Activated T-cell treated with anti-CD3 and anti-CD28 coated beads for 4 hours (primary cell): ENCODE data around the gene ACO2.
"Not testable (repeated sequence)": the region's sequence is repeated elsewhere in the genome, so short reads cannot be mapped to it uniquely, and the experiment has no call there.

ENCODE experiments used
- DNase-seq: peaks from one replicate; pipeline ENCODE4 v3.0.0-alpha.2; 2020

Gene ACO2

GRCh38 chr22:41448189-41448808 is 20.6 kb upstream of the ACO2 start:
- peak; percentile 80 for DNase-seq

DNA sequence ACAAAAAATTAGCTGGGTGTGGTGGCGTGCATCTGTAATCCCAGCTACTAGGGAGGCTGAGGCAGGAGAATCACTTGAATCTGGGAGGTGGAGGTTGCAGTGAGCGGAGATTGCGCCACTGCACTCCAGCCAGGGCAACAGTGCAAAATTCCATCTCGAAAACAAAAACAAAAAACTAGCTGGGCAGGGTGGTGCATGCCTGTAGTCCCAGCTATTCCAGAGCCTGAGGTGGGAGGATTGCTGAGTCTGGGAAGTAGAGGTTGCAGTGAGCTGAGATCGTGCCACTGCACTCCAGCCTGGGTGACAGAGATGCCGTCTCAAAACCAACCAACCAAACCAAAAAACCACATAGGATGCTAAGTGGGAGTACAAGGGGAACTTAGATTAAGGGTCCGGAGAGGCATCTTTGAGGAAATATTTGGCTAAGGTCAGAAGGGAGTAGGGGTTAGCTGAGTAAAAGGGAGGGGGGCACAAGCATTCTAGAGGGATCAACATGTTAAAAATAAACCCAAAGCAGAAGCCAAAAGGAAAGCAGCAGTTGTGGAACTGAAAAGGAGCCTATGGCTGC is 10.7 kb upstream of the ACO2 start:
- no peak for DNase-seq

- DNase-seq: no peak
Measured at GRCh38 chr22:41459431-41459830, 9.5 kb upstream of the ACO2 start.

GRCh38 chr22:41460071-41460470 is 8.8 kb upstream of the ACO2 start:
- not testable (repeated sequence) for DNase-seq

- no peak for DNase-seq
Measured at GRCh38 chr22:41461901-41462300, 7.0 kb upstream of the ACO2 start.

DNA sequence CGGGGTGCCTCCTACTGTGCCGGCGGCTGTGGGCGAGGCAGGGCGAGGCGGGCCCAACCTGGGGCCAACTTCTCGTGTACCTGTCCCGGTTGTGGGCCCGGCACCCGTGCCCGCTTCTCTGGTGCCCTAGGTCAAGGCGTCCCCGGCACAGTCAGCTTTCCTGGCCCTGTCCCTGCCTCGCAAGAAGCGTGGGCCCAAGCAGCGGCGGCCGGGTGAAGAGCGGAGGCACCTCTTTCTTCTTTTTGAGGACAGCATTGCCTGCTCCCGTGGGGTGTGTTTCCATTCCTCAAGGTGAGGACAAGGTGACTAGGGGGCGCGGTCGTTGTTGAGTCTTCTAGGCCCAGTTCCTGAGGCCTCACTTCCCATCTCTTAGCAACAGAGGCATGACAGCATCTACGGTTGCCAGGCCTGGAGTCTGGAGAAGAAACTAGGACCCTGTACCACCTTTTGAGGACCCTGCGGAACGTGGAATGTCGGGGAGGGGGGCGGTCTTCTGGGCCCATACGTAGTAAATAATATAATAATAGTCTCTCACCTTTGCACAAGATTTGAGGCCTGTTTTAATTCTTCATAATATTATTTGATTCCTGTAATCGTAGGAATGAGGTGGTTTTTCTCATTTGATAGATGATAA is 418 bp downstream of the ACO2 start:
- no peak for DNase-seq

DNA sequence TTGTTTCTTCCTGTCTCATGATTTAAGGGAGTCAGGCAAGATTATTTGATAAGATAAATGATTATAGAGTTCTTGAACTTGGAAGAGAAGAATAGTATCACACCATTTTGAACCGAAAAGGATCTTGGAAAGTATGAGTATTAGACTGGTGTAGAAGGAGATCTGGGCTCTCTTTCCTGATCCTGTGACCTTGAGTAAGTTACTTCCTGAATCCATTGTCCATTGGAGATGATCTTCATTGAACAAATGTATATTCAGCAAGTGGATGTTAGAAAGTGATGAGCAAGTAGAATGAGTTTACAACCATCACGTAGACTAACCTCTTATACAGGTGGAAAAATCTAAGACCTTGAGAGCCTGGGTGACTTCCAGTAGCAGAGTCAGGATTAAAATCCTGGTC is 2.0 kb downstream of the ACO2 start:
- DNase-seq: no peak

DNA sequence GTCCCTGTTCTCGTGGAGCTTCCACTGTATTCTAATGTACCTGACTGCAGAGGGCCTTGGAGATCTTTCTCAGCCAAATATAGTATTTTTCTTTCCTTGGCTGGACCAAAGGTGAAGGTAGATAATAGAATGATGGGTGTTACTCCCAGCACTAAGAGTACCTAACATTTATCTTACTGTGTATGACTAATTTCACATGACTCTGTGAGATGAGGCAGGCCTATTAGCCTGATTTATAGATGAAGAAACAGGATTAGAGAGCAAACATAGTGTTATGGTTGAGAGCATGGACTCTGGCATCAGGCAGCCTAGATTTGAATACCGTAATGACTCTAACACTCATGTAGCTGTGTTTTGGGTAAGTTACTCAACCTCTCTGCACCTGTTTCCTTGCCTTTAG is 2.7 kb downstream of the ACO2 start:
- no peak for DNase-seq

- no peak for DNase-seq
Measured at GRCh38 chr22:41474872-41475451, 6.0 kb downstream of the ACO2 start.

GRCh38 chr22:41478473-41478872 is 9.6 kb downstream of the ACO2 start:
- no peak for DNase-seq

GRCh38 chr22:41478891-41479521 is 10.1 kb downstream of the ACO2 start:
- DNase-seq: no peak

DNA sequence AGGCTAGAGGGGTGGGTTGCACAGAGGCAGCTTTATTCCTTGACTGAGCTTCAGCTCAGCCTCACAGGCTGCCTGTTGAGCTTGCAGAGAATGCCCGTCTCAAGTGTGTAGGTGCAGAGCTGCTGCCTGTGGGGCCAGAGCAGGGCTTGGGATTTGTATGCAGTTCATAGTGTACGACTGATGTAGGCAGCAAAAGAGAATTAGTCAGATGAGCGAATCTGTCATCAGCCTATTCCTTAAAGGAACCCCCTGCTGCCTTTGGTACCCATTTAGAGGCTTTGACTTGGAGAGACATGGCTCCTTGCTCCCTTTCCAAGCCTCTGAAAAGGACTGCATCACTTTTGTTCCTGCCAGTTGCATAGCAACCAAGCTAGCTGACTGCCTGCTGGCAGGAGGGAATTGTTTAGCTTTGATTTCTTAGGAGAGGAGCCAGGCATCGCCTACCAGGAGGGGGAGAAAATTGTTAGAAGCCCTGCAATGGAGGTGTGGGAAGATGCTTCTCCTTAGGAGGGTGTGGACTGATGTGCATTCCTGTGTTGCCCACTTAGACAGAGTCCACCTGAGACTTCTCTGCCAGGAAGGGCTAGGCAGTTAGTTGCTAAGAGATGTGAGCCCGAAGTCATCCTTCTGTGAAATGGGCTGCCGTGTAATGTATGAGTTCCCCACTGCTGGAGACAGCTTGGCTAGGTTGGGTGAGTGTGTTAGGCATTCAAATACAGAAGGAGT is 10.9 kb downstream of the ACO2 start:
- no peak for DNase-seq

DNA sequence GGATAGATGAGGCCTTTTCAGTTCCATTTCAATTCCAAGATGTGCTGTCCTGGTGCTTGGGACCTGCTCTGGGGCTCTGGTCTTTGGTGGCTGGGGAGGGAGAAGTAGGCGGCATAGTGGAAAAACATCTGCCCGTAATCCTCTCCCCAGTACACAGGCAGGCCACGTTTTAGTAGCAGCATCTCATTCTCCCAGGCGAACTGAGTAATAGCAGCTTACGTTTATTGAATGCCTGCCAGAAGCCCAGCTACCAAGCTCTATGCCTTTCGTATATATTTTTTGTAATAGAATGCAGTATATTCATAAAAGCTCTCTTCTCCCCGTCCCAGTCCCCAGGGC is 11.4 kb downstream of the ACO2 start:
- DNase-seq: no peak

GRCh38 chr22:41481131-41481830 is 12.4 kb downstream of the ACO2 start:
- no peak for DNase-seq

DNA sequence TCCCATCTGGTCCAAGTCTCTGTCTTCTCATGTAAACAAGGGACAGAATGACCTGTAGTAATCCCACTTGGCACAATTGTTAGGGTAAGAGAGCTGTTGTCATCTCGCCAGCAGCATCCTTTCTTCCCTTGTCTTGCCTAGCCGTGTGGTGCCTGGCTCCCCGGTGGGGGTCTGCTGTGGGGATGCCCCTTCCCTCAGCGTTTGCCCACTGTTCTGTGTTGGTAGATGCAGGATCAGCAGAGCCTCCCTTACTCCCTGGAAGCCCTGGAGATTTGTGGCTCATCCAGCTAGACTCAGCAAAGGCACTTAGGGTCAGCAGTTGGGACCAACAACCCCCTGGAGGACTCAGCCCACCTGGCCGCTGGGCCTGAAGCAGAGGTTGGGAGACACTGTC is 13.0 kb downstream of the ACO2 start:
- DNase-seq: no peak

DNA sequence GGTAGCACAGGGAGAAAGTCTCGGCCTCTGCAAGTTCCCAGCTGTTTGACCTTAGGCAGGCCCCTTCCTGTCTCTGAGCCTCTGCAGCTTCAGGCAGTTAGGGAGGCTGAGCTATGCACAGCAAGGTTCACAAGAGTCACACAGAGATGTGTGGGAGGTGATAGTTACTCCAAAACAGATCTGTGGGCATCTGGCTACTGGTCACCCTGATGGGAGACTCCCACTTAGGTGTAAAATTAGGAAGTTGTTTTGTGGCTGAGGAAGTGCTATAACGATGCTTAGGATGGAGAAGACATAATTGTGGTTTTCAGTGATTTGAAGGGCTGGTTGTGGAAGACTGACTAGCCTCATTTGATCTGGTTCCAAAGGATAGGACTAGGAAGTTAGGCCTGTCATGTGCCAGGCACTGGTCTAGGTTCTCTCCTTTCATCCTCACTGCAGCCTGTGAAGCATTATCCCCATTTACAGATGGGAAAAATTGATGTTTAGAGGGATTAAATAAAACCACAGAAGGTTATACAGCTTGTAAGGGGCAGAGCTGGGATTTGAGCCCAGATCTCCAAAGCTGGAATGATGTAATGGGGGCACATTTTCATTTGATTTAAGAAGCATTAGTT is 13.5 kb downstream of the ACO2 start:
- no peak for DNase-seq

DNA sequence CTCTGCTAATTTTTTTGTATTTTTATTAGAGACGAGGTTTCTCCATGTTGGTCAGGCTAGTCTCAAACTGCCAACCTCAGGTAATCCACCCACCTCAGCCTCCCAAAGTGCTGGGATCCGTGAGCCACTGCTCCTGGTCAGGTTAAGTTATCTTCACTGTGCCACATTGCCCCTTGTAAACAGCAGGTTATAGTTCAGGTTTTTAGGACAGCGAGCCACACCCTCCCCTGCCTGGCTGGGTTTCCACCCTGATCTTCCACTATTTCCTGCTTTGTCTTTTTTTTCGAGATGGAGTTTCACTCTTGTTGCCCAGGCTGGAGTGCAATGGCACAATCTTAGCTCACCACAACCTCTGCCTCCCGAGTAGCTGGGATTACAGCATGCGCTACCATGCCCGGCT is 16.1 kb downstream of the ACO2 start:
- DNase-seq: no peak

- DNase-seq: no peak
Measured at GRCh38 chr22:41487037-41487935, 18.4 kb downstream of the ACO2 start.

DNA sequence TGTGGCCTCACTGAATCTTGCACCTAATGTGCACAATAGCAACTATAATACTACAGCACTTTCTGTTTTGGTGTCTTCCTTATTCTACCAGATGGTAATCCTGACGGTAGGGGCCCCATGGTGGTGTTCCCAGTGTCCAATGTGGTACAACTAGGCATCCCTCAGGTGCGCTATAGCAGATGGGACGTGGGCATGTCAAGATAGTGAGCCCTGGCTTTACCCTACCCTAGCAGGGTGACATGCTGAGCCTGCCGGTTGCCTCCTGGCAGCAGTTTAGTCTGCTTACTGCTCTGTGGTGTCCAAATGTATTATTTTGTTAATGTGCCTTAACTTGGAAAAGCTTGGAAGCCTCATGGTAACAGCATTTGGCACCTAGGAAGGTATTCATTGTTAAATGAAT is 19.2 kb downstream of the ACO2 start:
- DNase-seq: no peak

- DNase-seq: no peak
Measured at GRCh38 chr22:41488596-41489385, 19.9 kb downstream of the ACO2 start.
